Measurements from ENCODE around the gene KCNH6. TPM values are rescaled to one million over a fixed set of nuclear protein-coding genes. Genes with fewer than 3 reads are reported as not detected.

The KCNH6 gene
- total and polyA plus RNA-seq, 9 of the 15 experiments (the other 6 are each of a cell fraction or from before 2014, with no cell fraction given): not detected

- TF ChIP-seq POLR2G (IDR thresholded peaks at IDR 0.05; ENCODE audit: low read depth, low read length) (no peak), CXXC5 (CRISPR knock-in tag; IDR thresholded peaks at IDR 0.05) (no peak), YY1 (IDR thresholded peaks at IDR 0.05; ENCODE audit: borderline replicate concordance in 1 of 3, control insufficient read depth in 1 of 3, extremely low read depth in 1 of 3, insufficient read depth in 3 of 3, insufficient read length in 1 of 3, insufficient replicate concordance in 2 of 3, low read depth in 1 of 3, low read length in 2 of 3) (peak in 1 of 3 experiments; percentile 32), MAFG (tag; conservative IDR thresholded peaks at IDR 0.05) (no peak), NFIX (CRISPR knock-in tag; IDR thresholded peaks at IDR 0.05; ENCODE audit: low read depth) (no peak), MIER1 (IDR thresholded peaks at IDR 0.05; ENCODE audit: low read depth) (no peak), JUND (IDR thresholded peaks at IDR 0.05; ENCODE audit: borderline replicate concordance, low read depth, low read length) (peak; percentile 67), JUND (tag; IDR thresholded peaks at IDR 0.05; ENCODE audit: borderline replicate concordance, low read depth, low read length) (peak; percentile 24; the same call in 1 of the 3 replicates), HMG20A (CRISPR knock-in tag; conservative IDR thresholded peaks at IDR 0.05) (no peak), SIRT6 (IDR thresholded peaks at IDR 0.05; ENCODE audit: low read depth, low read length) (no peak), NEUROD1 (IDR thresholded peaks at IDR 0.05; ENCODE audit: borderline replicate concordance, low read depth, low read length, partially characterized antibody) (peak; percentile 35)
- TF ChIP-seq, protein P1, sequence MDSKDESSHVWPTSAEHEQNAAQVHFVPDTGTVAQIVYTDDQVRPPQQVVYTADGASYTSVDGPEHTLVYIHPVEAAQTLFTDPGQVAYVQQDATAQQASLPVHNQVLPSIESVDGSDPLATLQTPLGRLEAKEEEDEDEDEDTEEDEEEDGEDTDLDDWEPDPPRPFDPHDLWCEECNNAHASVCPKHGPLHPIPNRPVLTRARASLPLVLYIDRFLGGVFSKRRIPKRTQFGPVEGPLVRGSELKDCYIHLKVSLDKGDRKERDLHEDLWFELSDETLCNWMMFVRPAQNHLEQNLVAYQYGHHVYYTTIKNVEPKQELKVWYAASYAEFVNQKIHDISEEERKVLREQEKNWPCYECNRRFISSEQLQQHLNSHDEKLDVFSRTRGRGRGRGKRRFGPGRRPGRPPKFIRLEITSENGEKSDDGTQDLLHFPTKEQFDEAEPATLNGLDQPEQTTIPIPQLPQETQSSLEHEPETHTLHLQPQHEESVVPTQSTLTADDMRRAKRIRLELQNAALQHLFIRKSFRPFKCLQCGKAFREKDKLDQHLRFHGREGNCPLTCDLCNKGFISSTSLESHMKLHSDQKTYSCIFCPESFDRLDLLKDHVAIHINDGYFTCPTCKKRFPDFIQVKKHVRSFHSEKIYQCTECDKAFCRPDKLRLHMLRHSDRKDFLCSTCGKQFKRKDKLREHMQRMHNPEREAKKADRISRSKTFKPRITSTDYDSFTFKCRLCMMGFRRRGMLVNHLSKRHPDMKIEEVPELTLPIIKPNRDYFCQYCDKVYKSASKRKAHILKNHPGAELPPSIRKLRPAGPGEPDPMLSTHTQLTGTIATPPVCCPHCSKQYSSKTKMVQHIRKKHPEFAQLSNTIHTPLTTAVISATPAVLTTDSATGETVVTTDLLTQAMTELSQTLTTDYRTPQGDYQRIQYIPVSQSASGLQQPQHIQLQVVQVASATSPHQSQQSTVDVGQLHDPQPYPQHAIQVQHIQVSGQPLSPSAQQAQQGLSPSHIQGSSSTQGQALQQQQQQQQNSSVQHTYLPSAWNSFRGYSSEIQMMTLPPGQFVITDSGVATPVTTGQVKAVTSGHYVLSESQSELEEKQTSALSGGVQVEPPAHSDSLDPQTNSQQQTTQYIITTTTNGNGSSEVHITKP (IDR thresholded peaks at IDR 0.05; ENCODE audit: partially characterized antibody): peak; percentile 9
- TF ChIP-seq, protein P2, sequence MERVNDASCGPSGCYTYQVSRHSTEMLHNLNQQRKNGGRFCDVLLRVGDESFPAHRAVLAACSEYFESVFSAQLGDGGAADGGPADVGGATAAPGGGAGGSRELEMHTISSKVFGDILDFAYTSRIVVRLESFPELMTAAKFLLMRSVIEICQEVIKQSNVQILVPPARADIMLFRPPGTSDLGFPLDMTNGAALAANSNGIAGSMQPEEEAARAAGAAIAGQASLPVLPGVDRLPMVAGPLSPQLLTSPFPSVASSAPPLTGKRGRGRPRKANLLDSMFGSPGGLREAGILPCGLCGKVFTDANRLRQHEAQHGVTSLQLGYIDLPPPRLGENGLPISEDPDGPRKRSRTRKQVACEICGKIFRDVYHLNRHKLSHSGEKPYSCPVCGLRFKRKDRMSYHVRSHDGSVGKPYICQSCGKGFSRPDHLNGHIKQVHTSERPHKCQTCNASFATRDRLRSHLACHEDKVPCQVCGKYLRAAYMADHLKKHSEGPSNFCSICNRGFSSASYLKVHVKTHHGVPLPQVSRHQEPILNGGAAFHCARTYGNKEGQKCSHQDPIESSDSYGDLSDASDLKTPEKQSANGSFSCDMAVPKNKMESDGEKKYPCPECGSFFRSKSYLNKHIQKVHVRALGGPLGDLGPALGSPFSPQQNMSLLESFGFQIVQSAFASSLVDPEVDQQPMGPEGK (CRISPR knock-in tag; IDR thresholded peaks at IDR 0.05; ENCODE audit: borderline replicate concordance): no peak
- TF ChIP-seq, protein P3, sequence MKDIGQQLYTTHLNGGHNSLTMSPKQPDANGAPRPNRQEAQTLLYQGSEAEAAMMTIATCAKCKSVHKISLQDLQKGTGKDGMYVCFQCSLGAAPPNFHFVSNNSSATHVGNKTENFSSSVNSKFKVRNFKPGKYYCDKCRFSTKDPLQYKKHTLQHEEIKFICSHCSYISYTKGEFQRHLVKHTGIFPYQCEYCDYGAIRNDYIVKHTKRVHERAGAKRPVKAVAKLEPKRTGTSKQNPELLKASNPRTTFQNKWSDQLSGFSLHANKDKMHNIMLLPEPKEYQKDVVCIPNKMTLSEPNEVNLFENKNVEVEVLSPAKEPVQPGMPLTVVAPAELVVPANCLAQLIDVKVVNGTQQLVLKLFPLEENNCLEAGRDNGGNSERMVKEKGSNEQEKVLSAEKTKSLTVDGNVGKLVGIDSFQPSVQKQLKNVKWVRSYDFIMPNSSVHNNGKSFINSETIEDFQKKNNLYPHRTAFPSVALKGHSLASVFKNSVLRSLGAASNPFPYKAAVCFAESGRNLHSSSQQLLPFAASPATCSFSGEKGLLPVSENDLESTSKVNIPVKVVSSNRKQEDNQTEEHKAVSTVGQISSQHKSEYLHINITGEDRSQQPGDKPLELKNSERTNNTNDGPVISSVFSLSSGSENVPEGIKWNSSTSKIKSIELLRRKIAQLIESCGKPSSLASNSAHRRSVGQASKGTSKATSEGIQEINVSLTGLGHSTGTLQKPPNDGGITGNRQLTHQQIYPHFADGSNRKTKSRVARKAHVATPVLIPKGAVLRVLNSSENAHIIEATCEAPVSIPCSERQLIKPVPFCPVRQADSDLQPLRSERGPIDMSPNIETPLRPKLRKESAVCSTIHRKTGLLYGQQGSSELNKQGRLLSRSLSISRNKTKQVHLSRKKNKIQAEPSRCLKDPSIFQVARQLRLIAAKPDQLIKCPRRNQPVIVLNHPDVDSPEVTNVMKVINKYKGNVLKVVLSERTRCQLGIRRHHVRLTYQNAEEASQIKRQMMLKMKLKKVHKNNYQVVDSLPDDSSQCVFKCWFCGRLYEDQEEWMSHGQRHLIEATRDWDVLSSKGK (CRISPR knock-in tag; IDR thresholded peaks at IDR 0.05): no peak
- TF ChIP-seq, protein P4, sequence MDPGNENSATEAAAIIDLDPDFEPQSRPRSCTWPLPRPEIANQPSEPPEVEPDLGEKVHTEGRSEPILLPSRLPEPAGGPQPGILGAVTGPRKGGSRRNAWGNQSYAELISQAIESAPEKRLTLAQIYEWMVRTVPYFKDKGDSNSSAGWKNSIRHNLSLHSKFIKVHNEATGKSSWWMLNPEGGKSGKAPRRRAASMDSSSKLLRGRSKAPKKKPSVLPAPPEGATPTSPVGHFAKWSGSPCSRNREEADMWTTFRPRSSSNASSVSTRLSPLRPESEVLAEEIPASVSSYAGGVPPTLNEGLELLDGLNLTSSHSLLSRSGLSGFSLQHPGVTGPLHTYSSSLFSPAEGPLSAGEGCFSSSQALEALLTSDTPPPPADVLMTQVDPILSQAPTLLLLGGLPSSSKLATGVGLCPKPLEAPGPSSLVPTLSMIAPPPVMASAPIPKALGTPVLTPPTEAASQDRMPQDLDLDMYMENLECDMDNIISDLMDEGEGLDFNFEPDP (CRISPR knock-in tag; IDR thresholded peaks at IDR 0.05): no peak
Observed at GRCh38 chr17:63478814-63479494, 44.2 kb upstream of the KCNH6 start (continued).
